ENCODE measurements around the gene KRTAP10-5.

Gene KRTAP10-5

GRCh38 chr21:44533891-44534627, 46.3 kb downstream of the KRTAP10-5 start:
- Histone ChIP-seq H3K27me3 (ENCODE audit: insufficient read depth, low read length) (peaks cover 5% of the 10 kb centered on the region; the same call in 1 of the 2 replicates), H2AFZ (ENCODE audit: low read length, unreplicated experiment) (no peak overlapping the region), H3K4me1 (ENCODE audit: control insufficient read depth, insufficient read depth, low read length, unreplicated experiment) (no peaks in the 10 kb centered on the region), H3K4me3 (ENCODE audit: low read depth, low read length) (no peak overlapping the region), H3K36me3 (ENCODE audit: insufficient read depth, low read length) (no peaks in the 10 kb centered on the region), H3K79me2 (ENCODE audit: control insufficient read depth, insufficient read depth, low read length, unreplicated experiment) (no peaks in the 10 kb centered on the region), H3K27ac (ENCODE audit: low read depth, low read length) (no peak overlapping the region)

DNA sequence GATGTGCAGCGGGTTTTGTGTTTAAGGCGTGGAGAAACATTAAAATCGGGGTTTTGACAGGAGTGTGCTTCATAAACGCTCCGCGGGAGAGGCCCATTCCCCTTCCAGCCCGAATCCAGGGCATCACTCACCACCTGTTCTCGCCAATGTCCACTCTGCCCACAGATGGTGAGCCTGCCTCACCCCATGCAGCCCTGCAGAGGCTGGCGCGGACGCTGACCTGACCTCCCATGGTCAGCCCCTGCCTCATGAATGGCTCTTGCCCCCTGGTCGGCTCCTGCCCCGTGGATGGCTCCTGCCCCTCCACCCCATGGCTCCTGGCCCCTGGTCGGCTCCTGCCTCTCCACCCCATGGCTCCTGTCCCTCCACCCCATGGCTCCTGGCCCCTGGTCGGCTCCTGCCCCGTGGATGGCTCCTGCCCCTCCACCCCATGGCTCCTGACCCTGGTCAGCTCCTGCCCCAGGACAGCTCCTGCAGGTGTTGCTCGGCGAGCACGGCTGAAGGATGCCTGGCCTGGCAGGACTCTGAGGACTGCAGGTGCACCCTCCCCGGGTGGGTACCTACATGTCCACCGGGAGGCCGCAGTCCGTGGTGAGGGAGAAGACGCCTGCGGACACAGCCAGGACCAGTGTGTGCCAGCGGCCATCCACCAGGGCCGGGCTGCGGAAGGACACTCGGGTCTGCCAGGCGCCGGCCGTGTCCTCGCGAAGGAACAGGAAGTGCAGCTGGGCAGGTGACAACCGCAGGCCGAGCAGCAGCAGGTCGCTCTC, 47.1 kb downstream of the KRTAP10-5 start:
- Histone ChIP-seq H3K4me1 (ENCODE audit: control insufficient read depth, insufficient read depth, low read length, unreplicated experiment) (no peaks in the 10 kb centered on the region), H3K4me3 (ENCODE audit: low read depth, low read length) (no peak overlapping the region), H3K36me3 (ENCODE audit: insufficient read depth, low read length) (no peaks in the 10 kb centered on the region), H3K27ac (ENCODE audit: low read depth, low read length) (no peak overlapping the region), H3K27me3 (ENCODE audit: insufficient read depth, low read length) (peaks cover 5% of the 10 kb centered on the region; the same call in 1 of the 2 replicates), H2AFZ (ENCODE audit: low read length, unreplicated experiment) (no peak overlapping the region), H3K79me2 (ENCODE audit: control insufficient read depth, insufficient read depth, low read length, unreplicated experiment) (no peaks in the 10 kb centered on the region)

DNA sequence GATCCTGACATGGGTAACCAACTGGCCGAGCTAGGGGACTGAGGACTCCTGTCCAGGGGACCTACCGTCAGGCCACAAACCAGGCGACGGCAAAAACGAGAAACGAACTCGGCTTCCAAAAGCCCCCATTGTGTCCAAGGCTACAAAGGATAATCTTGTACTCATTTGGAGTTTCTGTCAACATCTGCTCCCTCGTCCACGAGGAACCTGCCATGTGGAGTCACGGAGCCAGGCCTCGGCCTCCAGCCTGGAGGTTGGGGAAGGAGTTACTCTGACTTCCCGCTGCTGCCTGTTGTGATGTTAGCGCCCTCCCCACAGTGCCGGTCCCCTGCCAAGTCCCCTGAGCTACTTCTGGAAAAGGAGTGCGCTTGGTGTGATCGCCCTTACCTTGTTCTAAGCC, 47.7 kb downstream of the KRTAP10-5 start:
- H3K4me1 ChIP-seq (ENCODE audit: control insufficient read depth, insufficient read depth, low read length, unreplicated experiment), result no peaks in the 10 kb centered on the region
- no peak overlapping the region for H3K27ac ChIP-seq (ENCODE audit: low read depth, low read length)
- no peaks in the 10 kb centered on the region for H3K36me3 ChIP-seq (ENCODE audit: insufficient read depth, low read length)
- no peaks in the 10 kb centered on the region for H3K79me2 ChIP-seq (ENCODE audit: control insufficient read depth, insufficient read depth, low read length, unreplicated experiment)
- H3K4me3 ChIP-seq (ENCODE audit: low read depth, low read length), result no peak overlapping the region
- H3K27me3 ChIP-seq (ENCODE audit: insufficient read depth, low read length), result peaks cover 4% of the 10 kb centered on the region; the same call in 1 of the 2 replicates
- H2AFZ ChIP-seq (ENCODE audit: low read length, unreplicated experiment), result no peak overlapping the region

DNA sequence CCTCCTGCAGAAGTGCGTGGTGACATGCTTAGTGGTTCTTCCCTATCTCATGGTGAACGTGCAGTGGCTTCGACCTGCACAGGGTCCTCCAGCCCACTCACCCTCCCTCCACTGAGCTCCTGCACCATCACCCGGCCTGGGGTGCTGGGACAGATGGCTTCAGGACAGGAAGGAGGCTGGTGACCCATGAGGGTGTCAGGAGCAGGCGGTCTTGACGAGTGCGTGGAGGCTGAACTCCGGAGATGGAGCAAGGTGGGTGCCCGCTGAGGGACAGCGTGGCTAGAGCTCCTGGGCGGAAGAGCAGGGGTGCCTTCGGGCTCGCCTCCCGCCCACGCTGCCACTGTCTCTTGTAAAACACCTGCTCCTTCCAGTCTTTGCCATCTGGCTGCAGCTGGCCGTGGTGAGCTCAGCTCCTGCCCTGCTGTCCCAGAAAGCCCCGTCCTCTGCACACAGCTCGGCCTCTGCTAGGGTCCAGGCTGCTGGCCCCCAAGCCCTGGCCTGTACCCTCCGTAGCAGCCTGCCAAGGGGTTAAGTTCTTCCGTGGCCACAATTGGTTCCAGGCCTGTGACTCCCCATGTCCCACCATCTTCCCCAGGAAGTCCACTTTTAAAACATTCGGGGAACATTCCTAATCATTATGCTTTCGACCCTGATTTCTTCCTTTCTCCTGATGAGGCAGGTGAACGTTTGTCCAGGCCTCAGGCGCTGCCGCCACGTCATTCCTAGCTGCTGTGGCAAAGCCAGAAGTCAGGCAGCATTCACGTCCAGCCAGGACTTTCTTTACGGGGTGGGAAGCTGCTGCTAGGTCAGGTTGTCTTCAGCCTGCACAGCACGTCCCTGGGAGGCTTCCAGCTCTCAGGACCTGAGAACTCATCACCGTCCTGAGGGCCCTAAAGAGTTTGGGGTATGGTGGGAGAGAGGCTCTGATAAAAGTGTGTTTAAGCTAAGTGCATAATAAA, 48.5 kb downstream of the KRTAP10-5 start:
- H3K36me3 ChIP-seq (ENCODE audit: insufficient read depth, low read length), result no peaks in the 10 kb centered on the region
- H2AFZ ChIP-seq (ENCODE audit: low read length, unreplicated experiment), result no peak overlapping the region
- no peaks in the 10 kb centered on the region for H3K4me1 ChIP-seq (ENCODE audit: control insufficient read depth, insufficient read depth, low read length, unreplicated experiment)
- H3K79me2 ChIP-seq (ENCODE audit: control insufficient read depth, insufficient read depth, low read length, unreplicated experiment), result no peaks in the 10 kb centered on the region
- no peak overlapping the region for H3K4me3 ChIP-seq (ENCODE audit: low read depth, low read length)
- no peak overlapping the region for H3K27ac ChIP-seq (ENCODE audit: low read depth, low read length)
- H3K27me3 ChIP-seq (ENCODE audit: insufficient read depth, low read length), result no peaks in the 10 kb centered on the region

GRCh38 chr21:44530903-44531605, 49.4 kb downstream of the KRTAP10-5 start:
- H3K36me3 ChIP-seq (ENCODE audit: insufficient read depth, low read length), result no peaks in the 10 kb centered on the region
- H3K4me3 ChIP-seq (ENCODE audit: low read depth, low read length), result no peak overlapping the region
- H3K79me2 ChIP-seq (ENCODE audit: control insufficient read depth, insufficient read depth, low read length, unreplicated experiment), result no peaks in the 10 kb centered on the region
- H3K4me1 ChIP-seq (ENCODE audit: control insufficient read depth, insufficient read depth, low read length, unreplicated experiment), result no peaks in the 10 kb centered on the region
- no peaks in the 10 kb centered on the region for H3K27me3 ChIP-seq (ENCODE audit: insufficient read depth, low read length)
- no peak overlapping the region for H2AFZ ChIP-seq (ENCODE audit: low read length, unreplicated experiment)
- H3K27ac ChIP-seq (ENCODE audit: low read depth, low read length), result no peak overlapping the region

DNA sequence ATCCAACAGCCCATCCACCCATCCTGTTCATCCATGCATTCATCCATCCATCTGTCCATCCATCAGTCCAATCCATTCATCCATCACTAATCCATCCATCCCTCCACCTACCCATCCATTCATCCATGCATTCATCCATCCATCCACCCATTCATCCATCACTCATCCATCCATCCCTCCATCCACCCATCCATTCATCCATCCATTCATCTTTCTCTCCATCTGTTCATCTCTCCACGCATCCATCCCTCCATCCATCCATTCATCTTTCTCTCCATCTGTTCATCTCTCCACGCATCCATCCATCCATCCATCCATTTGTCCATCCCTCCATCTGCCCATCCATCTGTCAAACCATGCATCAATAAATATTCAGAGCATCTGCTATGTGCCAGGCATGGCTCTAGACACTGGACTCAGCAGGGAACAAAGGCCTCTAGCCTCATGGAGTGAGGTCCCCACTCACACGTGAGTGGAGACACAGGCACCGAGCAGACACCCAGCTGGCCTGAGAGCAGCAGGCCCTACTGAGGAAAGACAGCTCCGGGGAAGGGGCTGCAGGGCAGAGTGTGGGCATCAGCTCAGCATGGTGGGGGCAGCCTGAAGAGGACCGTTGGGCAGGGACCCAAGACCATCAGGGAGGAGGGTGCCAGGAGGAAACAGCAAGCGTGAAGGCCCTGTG, 50.0 kb downstream of the KRTAP10-5 start:
- no peaks in the 10 kb centered on the region for H3K36me3 ChIP-seq (ENCODE audit: insufficient read depth, low read length)
- no peak overlapping the region for H2AFZ ChIP-seq (ENCODE audit: low read length, unreplicated experiment)
- no peaks in the 10 kb centered on the region for H3K4me1 ChIP-seq (ENCODE audit: control insufficient read depth, insufficient read depth, low read length, unreplicated experiment)
- H3K27ac ChIP-seq (ENCODE audit: low read depth, low read length), result no peak overlapping the region
- H3K79me2 ChIP-seq (ENCODE audit: control insufficient read depth, insufficient read depth, low read length, unreplicated experiment), result no peaks in the 10 kb centered on the region
- H3K27me3 ChIP-seq (ENCODE audit: insufficient read depth, low read length), result no peaks in the 10 kb centered on the region
- no peak overlapping the region for H3K4me3 ChIP-seq (ENCODE audit: low read depth, low read length)

DNA sequence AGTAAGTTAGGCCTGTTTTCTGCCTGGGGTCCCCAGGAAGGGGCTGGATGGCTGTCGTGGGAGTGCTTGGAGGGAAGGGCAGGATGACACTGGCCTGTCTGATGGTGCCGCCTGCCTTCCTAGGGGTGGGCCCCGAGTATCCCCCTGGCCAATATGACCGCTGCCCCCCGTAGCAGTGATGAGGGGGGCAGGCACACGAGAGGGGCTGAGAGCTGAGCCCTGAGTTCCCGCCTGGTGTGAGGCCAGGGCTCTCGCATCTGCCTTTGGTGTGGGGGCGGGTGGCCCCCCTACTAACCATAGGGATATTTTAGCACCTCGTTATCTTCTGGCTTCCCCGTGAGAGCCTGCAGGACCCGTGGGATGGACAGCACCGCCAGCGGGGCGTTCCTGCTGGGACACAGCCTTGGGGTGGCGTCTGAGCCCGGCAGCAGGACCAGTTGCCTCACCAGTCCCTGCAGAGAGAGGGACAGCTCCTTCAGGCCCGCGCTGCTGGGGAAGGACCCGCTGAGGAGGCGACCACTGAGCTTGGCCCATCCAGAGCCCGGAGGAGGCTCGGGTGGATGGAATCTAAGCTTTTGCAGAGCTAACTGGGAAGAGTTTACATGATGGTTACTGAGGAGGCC, 50.8 kb downstream of the KRTAP10-5 start:
- H3K4me1 ChIP-seq (ENCODE audit: control insufficient read depth, insufficient read depth, low read length, unreplicated experiment), result no peaks in the 10 kb centered on the region
- H3K27me3 ChIP-seq (ENCODE audit: insufficient read depth, low read length), result no peaks in the 10 kb centered on the region
- no peaks in the 10 kb centered on the region for H3K36me3 ChIP-seq (ENCODE audit: insufficient read depth, low read length)

More for the DNA sequence above, 50.8 kb downstream of the KRTAP10-5 start:
- Histone ChIP-seq H2AFZ (ENCODE audit: low read length, unreplicated experiment) (no peak overlapping the region), H3K27ac (ENCODE audit: low read depth, low read length) (no peak overlapping the region), H3K79me2 (ENCODE audit: control insufficient read depth, insufficient read depth, low read length, unreplicated experiment) (no peaks in the 10 kb centered on the region), H3K4me3 (ENCODE audit: low read depth, low read length) (no peak overlapping the region)
